Heart left ventricle (tissue), 13 donors: ENCODE data around the gene PGBD2.

Experiments used
- POLR2A ChIP-seq, 2 donors: fragments of 450-650 bp; IDR thresholded peaks; one replicate each; pipeline ENCODE4 v1.6.1; 2017; ENCODE audit warnings: antibody characterized with exemption in 2 of 2, mild to moderate bottlenecking in 2 of 2, moderate library complexity in 2 of 2
- TF ChIP-seq, protein P1 (sequence below), 12 donors: fragments of 200-600 bp; sonication (generic) in 4 of 12; IDR thresholded peaks; one replicate each; pipeline versions ENCODE4 v1.5.0 to v1.8.0; 2018 to 2022; ENCODE audit warnings: antibody characterized with exemption in 12 of 12, mild to moderate bottlenecking in 5 of 12
- donor health status: ischemic (EF 13 %, LVEDD 7.1; RV severe dilation, severe dysfunction).
- donor health status: DM: no; HTN: yes; CAD: no.
- donor health status: DM: no; HTN: no; CAD: no.
- donor health status: ischemic (EF 25% LVEDD 6.9; RV normal size, moderate dysfunction).
- donor health status: ischemic (EF 25% LVEDD 5.7; RV mildly dilated, moderate dysfunction).
- donor health status: ischemic (EF 35%, LVEDD 5.7; RV mildly dilated, moderate dysfunction).
- donor health status: nonischemic (EF 11% LVEDD 7.7; RV severe dilation, severe dysfunction).
- donor health status: DM: yes; HTN: yes; CAD: no.
- donor health status: PGD.
- donor health status: ischemic (EF 29% LVEDD 5.4; RV normal size, mild dysfunction).
- donor health status: nonischemic (EF 23%, LVEDD 6.1; RV moderate dilation, normal function).

- TF ChIP-seq, protein P1, sequence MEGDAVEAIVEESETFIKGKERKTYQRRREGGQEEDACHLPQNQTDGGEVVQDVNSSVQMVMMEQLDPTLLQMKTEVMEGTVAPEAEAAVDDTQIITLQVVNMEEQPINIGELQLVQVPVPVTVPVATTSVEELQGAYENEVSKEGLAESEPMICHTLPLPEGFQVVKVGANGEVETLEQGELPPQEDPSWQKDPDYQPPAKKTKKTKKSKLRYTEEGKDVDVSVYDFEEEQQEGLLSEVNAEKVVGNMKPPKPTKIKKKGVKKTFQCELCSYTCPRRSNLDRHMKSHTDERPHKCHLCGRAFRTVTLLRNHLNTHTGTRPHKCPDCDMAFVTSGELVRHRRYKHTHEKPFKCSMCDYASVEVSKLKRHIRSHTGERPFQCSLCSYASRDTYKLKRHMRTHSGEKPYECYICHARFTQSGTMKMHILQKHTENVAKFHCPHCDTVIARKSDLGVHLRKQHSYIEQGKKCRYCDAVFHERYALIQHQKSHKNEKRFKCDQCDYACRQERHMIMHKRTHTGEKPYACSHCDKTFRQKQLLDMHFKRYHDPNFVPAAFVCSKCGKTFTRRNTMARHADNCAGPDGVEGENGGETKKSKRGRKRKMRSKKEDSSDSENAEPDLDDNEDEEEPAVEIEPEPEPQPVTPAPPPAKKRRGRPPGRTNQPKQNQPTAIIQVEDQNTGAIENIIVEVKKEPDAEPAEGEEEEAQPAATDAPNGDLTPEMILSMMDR (IDR thresholded peaks at IDR 0.05) = no peak
- no peak for TF ChIP-seq POLR2A (IDR thresholded peaks at IDR 0.05)
Measured at GRCh38 chr1:248913933-248914332, 7.9 kb downstream of the PGBD2 start.
